Measurements from ENCODE around the gene COG6. TPM values are rescaled to one million over a fixed set of nuclear protein-coding genes. Genes with fewer than 3 reads are reported as not detected.
A peak's percentile ranks its signal among the peaks of the same experiment; 100 is the strongest.

Gene COG6
- total RNA-seq, 1 experiment from 2014 or later = 23.7 TPM

DNA sequence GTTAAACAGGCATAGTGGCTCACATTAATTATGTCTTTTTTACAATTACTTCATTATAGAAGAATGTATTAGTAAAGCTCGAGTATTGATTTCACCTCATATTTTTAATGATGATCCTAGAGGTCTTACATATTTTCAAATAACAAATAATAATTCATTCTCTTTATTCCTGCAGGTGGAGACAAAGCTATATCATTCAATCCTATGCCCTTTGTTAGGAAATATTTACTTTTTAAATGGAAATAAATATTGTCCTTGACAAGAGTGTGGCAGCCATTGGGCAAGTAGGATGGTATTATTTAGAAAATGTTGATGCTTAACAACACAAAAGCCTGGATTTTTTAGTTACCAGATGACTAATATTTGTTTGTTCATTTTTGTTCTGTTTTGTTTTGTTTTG is 127.6 kb downstream of the COG6 start:
- DNase-seq = peak in 1 of 2 experiments; percentile 34
- POLR2A ChIA-PET (ENCODE audit: unreplicated experiment) = no interaction called here
- H2AFZ ChIP-seq = no peak overlapping the region
- H3F3A ChIP-seq (ENCODE audit: insufficient read depth, low read depth) = no peaks in the 10 kb centered on the region
- H3K79me2 ChIP-seq (ENCODE audit: low read depth) = no peaks in the 10 kb centered on the region
- H3K4me1 ChIP-seq (replicated peaks; ENCODE audit: insufficient read depth) = no peaks in the 10 kb centered on the region
- H3K9me3 ChIP-seq (ENCODE audit: insufficient read depth, low read depth) = peaks cover 1% of the 10 kb centered on the region; the same call in 1 of the 2 replicates
- TF ChIP-seq EZH2 (IDR thresholded peaks at IDR 0.05; ENCODE audit: low read depth) = no peak
- TF ChIP-seq, protein P1, sequence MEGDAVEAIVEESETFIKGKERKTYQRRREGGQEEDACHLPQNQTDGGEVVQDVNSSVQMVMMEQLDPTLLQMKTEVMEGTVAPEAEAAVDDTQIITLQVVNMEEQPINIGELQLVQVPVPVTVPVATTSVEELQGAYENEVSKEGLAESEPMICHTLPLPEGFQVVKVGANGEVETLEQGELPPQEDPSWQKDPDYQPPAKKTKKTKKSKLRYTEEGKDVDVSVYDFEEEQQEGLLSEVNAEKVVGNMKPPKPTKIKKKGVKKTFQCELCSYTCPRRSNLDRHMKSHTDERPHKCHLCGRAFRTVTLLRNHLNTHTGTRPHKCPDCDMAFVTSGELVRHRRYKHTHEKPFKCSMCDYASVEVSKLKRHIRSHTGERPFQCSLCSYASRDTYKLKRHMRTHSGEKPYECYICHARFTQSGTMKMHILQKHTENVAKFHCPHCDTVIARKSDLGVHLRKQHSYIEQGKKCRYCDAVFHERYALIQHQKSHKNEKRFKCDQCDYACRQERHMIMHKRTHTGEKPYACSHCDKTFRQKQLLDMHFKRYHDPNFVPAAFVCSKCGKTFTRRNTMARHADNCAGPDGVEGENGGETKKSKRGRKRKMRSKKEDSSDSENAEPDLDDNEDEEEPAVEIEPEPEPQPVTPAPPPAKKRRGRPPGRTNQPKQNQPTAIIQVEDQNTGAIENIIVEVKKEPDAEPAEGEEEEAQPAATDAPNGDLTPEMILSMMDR (conservative IDR thresholded peaks at IDR 0.05) = peak; percentile 62
- no peaks in the 10 kb centered on the region for H3K27me3 ChIP-seq (ENCODE audit: insufficient read depth, low read depth)
- BruUV-seq (replicated peaks) = no TSS peak
- no peaks in the 10 kb centered on the region for H4K20me1 ChIP-seq (ENCODE audit: insufficient read depth)
- H3K9me2 ChIP-seq (ENCODE audit: insufficient read depth) = no peaks in the 10 kb centered on the region
- H3K36me3 ChIP-seq (ENCODE audit: low read depth) = no peaks in the 10 kb centered on the region
- intact Hi-C loops (cut with micrococcal nuclease; ENCODE audit: unreplicated experiment) = loop anchor here (5.0 kb wide), 1 partner anchor 899 kb away; no protein-coding TSS in a partner anchor
- CTCF ChIA-PET = interaction anchor here (0.6 to 1.0 kb wide), 3 partner anchors 889 to 1005 kb away, joined by 3 to 11 read pairs (median 6); no protein-coding TSS in a partner anchor
- no peak overlapping the region for H3K27ac ChIP-seq
- no peak overlapping the region for H3K4me3 ChIP-seq
- no peak overlapping the region for H3K4me2 ChIP-seq

GRCh38 chr13:39784347-39784746 is 128.9 kb downstream of the COG6 start:
- Histone ChIP-seq H3K79me2 (ENCODE audit: low read depth) (no peaks in the 10 kb centered on the region), H3F3A (ENCODE audit: insufficient read depth, low read depth) (0 out of 2 replicates have a peak, but pooled peaks cover under 1% of the 10 kb centered on the region), H3K27ac (no peak overlapping the region), H3K4me1 (replicated peaks; ENCODE audit: insufficient read depth) (no peaks in the 10 kb centered on the region), H3K27me3 (ENCODE audit: insufficient read depth, low read depth) (no peaks in the 10 kb centered on the region), H3K9me2 (ENCODE audit: insufficient read depth) (no peaks in the 10 kb centered on the region), H3K4me3 (no peak overlapping the region), H3K4me2 (no peak overlapping the region), H3K36me3 (ENCODE audit: low read depth) (no peaks in the 10 kb centered on the region), H3K9me3 (ENCODE audit: insufficient read depth, low read depth) (peaks cover 13% of the 10 kb centered on the region), H2AFZ (no peak overlapping the region), H4K20me1 (ENCODE audit: insufficient read depth) (no peaks in the 10 kb centered on the region)
- DNase-seq = no peak
- ChIA-PET CTCF (no interaction called here), POLR2A (ENCODE audit: unreplicated experiment) (no interaction called here)
- TF ChIP-seq, protein P1 (conservative IDR thresholded peaks at IDR 0.05) = no peak
- no peak for TF ChIP-seq EZH2 (IDR thresholded peaks at IDR 0.05; ENCODE audit: low read depth)
- intact Hi-C loops (cut with micrococcal nuclease; ENCODE audit: unreplicated experiment) = loop anchor here (5.0 kb wide), 1 partner anchor 898 kb away; no protein-coding TSS in a partner anchor
- BruUV-seq (replicated peaks) = no TSS peak

- no peaks in the 10 kb centered on the region for H3K36me3 ChIP-seq (ENCODE audit: low read depth)
- no peaks in the 10 kb centered on the region for H3K4me1 ChIP-seq (replicated peaks; ENCODE audit: insufficient read depth)
- no peak overlapping the region for H3K4me3 ChIP-seq
- H3K4me2 ChIP-seq = no peak overlapping the region
- H3K9me3 ChIP-seq (ENCODE audit: insufficient read depth, low read depth) = peaks cover 23% of the 10 kb centered on the region
- DNase-seq = no peak
- no peak for TF ChIP-seq EZH2 (IDR thresholded peaks at IDR 0.05; ENCODE audit: low read depth)
- TF ChIP-seq, protein P1 (conservative IDR thresholded peaks at IDR 0.05) = no peak
- H3K9me2 ChIP-seq (ENCODE audit: insufficient read depth) = no peaks in the 10 kb centered on the region
- no peak overlapping the region for H2AFZ ChIP-seq
- no peaks in the 10 kb centered on the region for H3K27me3 ChIP-seq (ENCODE audit: insufficient read depth, low read depth)
- H3F3A ChIP-seq (ENCODE audit: insufficient read depth, low read depth) = 0 out of 2 replicates have a peak, but pooled peaks cover 4% of the 10 kb centered on the region
- H4K20me1 ChIP-seq (ENCODE audit: insufficient read depth) = no peaks in the 10 kb centered on the region
- ChIA-PET POLR2A (ENCODE audit: unreplicated experiment) (no interaction called here), CTCF (no interaction called here)
- H3K27ac ChIP-seq = no peak overlapping the region
- BruUV-seq (replicated peaks) = no TSS peak
- intact Hi-C loops (cut with micrococcal nuclease; ENCODE audit: unreplicated experiment) = loop anchor here (5.0 kb wide), 1 partner anchor 156 kb away; no protein-coding TSS in a partner anchor
- H3K79me2 ChIP-seq (ENCODE audit: low read depth) = no peaks in the 10 kb centered on the region
These were observed 130.6 kb downstream of the COG6 start for GRCh38 chr13:39786091-39786490.

All from PC-9 (cell line).